Activated CD4-positive, alpha-beta T cell treated with anti-CD3 and anti-CD28 coated beads for 4 hours (primary cell): ENCODE measurements around the gene RAB31.
"Not testable (repeated sequence)": the region's sequence is repeated elsewhere in the genome, so short reads cannot be mapped to it uniquely, and the experiment has no call there.

Experiments
- DNase-seq, 2 donors: peaks; one replicate each; pipeline ENCODE4 v3.0.0-alpha.2; 2020

Gene RAB31

GRCh38 chr18:9869715-9870430 is 161.8 kb downstream of the RAB31 start:
- no peak for DNase-seq

GRCh38 chr18:9870431-9871008 is 162.4 kb downstream of the RAB31 start:
- DNase-seq = no peak

- DNase-seq = no peak
Observed at GRCh38 chr18:9871244-9871746, 163.2 kb downstream of the RAB31 start.

GRCh38 chr18:9872823-9873222 is 164.7 kb downstream of the RAB31 start:
- DNase-seq = no peak

GRCh38 chr18:9874728-9875127 is 166.6 kb downstream of the RAB31 start:
- DNase-seq = no peak

- DNase-seq = no peak
Observed at GRCh38 chr18:9876212-9876866, 168.2 kb downstream of the RAB31 start.

- DNase-seq = no peak
Observed at GRCh38 chr18:9876867-9877654, 169.0 kb downstream of the RAB31 start.

GRCh38 chr18:9877655-9878014 is 169.5 kb downstream of the RAB31 start:
- DNase-seq = no peak

GRCh38 chr18:9878095-9878494 is 170.0 kb downstream of the RAB31 start:
- no peak for DNase-seq

GRCh38 chr18:9878783-9879242 is 170.7 kb downstream of the RAB31 start:
- DNase-seq = no peak

- DNase-seq = no peak
Observed at GRCh38 chr18:9884090-9884489, 176.0 kb downstream of the RAB31 start.

- DNase-seq = no peak
Observed at GRCh38 chr18:9884532-9885140, 176.5 kb downstream of the RAB31 start.

GRCh38 chr18:9885170-9886004 is 177.3 kb downstream of the RAB31 start, which contains the start of gene TXNDC2:
Gene TXNDC2, plus strand, starts transcription at chr18:9885973. Its CDS starts 708 bp downstream, at chr18:9886681.
- no peak for DNase-seq

- DNase-seq = no peak
Observed at GRCh38 chr18:9886005-9886348, 177.9 kb downstream of the RAB31 start.

GRCh38 chr18:9887992-9888391 is 179.9 kb downstream of the RAB31 start:
- DNase-seq = no peak

GRCh38 chr18:9890196-9890595 is 182.1 kb downstream of the RAB31 start:
- DNase-seq = no peak

- no peak for DNase-seq
Observed at GRCh38 chr18:9890957-9891356, 182.9 kb downstream of the RAB31 start.

GRCh38 chr18:9891515-9891914 is 183.4 kb downstream of the RAB31 start:
- not testable (repeated sequence) for DNase-seq

- no peak for DNase-seq
Observed at GRCh38 chr18:9894454-9895068, 186.5 kb downstream of the RAB31 start.

GRCh38 chr18:9897129-9897528 is 189.0 kb downstream of the RAB31 start:
- no peak for DNase-seq

GRCh38 chr18:9897787-9898291 is 189.7 kb downstream of the RAB31 start:
- not testable (repeated sequence) for DNase-seq
